Left colon (tissue), 2 donors: ENCODE results near the gene CYTL1. TPM values are rescaled to one million over a fixed set of nuclear protein-coding genes. Genes with fewer than 3 reads are reported as not detected.
A peak's percentile ranks its signal among the peaks of the same experiment; 100 is the strongest.
"Not testable (repeated sequence)": the region's sequence is repeated elsewhere in the genome, so short reads cannot be mapped to it uniquely, and the experiment has no call there.

ENCODE experiments used
- ATAC-seq: fragments of 200-7000 bp; cut with Tn5 transposase; one replicate; pipeline ENCODE4 v1.9.1; 2020; ENCODE audit warnings: mild to moderate bottlenecking, moderate library complexity
- DNase-seq, 2 donors: peaks; one replicate each; pipeline ENCODE4 v3.0.0-alpha.2; 2020
- intact Hi-C, 2 donors: fragments of 100-400 bp; cut with DNase I in 1 of 2; cut with micrococcal nuclease in 1 of 2; formaldehyde crosslinking; loops; one replicate each; pipeline versions ENCODE4 v1.11.2 to v1.14.0; 2022; cut with DNase I, micrococcal nuclease
- total RNA-seq, 2 donors: library from RNA; stranded (reverse); fragmentation: NEBNext Ultra II Directional; extraction: Animal tissue kit (Norgen Biotek cat#: 25700); gene quantifications; one replicate each; pipeline ENCODE4 v1.2.1, GENCODE V29; 2021
- donor health status: DM: no; HTN: no; CAD: no.
- donor health status: DM: yes; HTN: yes; CAD: no.

CYTL1 gene
- total RNA-seq, 2 donors from 2014 or later = 0.52 to 0.78 TPM

- DNase-seq (no peak), ATAC-seq (no peak)
- intact Hi-C loops = no loop called here
Measured at GRCh38 chr4:5010984-5011383, 8.3 kb downstream of the CYTL1 start.

DNA sequence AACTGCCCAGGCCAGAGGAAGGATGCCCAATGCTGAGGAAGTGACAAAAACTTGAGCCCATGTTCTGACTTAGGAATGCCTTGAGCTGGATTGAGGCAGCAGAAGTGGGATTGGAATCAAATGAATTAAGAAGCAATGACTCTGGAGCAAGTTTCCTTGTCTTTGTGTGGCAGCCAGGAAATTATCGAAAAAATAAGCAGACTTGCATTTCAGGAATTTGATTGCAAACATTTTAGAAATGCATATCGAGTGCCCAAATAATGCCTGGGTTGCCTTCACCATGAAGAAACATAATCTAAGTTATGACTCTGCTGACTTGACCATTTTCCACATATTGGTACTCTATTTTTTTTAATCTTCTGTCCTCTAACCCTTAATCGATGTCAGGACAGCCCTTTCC lies 9.5 kb downstream of the CYTL1 start:
- intact Hi-C loops = no loop called here
- DNase-seq = no peak
- ATAC-seq = no peak

DNA sequence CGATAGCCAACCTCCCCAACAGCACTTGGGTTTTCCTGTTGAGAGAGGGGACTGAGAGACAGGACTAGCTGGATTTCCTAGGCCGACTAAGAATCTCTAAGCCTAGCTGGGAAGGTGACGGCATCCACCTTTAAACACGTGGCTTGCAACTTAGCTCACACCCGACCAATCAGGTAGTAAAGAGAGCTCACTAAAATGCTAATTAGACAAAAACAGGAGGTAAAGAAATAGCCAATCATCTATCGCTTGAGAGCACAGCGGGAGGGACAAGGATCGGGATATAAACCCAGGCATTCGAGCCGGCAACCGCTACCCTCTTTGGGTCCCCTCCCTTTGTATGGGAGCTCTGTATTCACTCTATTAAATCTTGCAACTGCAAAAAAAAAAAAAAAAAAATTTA lies 12.3 kb downstream of the CYTL1 start:
- DNase-seq, ATAC-seq, intact Hi-C loops: not testable (repeated sequence)

DNA sequence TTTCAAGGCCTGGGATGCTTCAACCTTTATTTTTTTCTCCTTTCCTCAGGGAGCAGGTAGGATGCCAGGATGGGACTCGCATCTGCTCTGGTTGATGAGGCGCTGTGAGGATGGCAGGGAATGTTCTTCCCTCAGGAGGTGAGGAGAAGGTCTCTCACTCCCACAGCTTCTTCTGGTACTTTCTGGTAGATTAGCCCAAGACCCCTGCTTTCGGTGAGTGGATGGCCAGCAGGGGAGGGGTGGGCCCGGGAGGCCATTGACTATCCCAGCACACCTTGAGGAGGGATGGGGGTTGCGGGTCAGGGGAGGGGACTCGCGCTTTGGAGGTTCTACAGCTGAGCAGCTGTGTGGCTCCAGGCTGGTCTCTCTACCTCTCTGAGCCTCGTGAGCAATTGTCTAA lies 14.8 kb downstream of the CYTL1 start:
- no peak for DNase-seq

DNA sequence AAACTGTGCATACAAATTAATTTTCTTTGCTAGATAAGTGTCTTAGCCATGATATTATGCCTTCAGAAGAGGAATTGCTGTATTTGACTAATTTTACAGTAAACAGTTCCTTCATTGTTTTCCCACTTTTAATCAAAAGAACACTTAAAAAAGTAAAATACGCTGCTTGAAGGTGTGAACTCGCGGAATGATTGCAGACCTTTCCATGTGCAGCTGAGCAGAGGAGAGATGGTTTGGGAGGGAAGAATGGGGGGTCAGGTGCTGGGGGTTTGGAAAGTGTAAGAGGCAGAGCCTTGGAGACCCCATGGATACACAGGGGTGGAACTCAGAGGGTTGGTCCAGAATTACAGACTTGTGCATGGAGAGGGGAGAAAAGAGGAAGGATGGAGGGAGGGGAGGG lies 15.3 kb downstream of the CYTL1 start:
- ATAC-seq (no peak), DNase-seq (no peak)
- intact Hi-C loops = no loop called here

More for the DNA sequence above, 14.8 kb downstream of the CYTL1 start:
- intact Hi-C loops = no loop called here
- ATAC-seq = no peak

GRCh38 chr4:5003372-5003857 lies 15.8 kb downstream of the CYTL1 start:
- intact Hi-C loops = no loop called here
- no peak for ATAC-seq

GRCh38 chr4:5001641-5002040 lies 17.6 kb downstream of the CYTL1 start:
- ATAC-seq, DNase-seq, intact Hi-C loops: not testable (repeated sequence)

More at GRCh38 chr4:5003372-5003857, 15.8 kb downstream of the CYTL1 start:
- no peak for DNase-seq

- intact Hi-C loops = loop anchor here in 1 of 2 donors (10.0 kb wide), 1 partner anchor 148 kb away; no protein-coding TSS in a partner anchor
Measured at GRCh38 chr4:4996935-4997334, 22.3 kb downstream of the CYTL1 start.

GRCh38 chr4:4995908-4996265 lies 23.4 kb downstream of the CYTL1 start:
- intact Hi-C loops = loop anchor here in 1 of 2 donors (10.0 kb wide), 1 partner anchor 149 kb away; no protein-coding TSS in a partner anchor
- DNase-seq = no peak
- no peak for ATAC-seq

More at GRCh38 chr4:4996935-4997334, 22.3 kb downstream of the CYTL1 start:
- not testable (repeated sequence) for DNase-seq, ATAC-seq

DNA sequence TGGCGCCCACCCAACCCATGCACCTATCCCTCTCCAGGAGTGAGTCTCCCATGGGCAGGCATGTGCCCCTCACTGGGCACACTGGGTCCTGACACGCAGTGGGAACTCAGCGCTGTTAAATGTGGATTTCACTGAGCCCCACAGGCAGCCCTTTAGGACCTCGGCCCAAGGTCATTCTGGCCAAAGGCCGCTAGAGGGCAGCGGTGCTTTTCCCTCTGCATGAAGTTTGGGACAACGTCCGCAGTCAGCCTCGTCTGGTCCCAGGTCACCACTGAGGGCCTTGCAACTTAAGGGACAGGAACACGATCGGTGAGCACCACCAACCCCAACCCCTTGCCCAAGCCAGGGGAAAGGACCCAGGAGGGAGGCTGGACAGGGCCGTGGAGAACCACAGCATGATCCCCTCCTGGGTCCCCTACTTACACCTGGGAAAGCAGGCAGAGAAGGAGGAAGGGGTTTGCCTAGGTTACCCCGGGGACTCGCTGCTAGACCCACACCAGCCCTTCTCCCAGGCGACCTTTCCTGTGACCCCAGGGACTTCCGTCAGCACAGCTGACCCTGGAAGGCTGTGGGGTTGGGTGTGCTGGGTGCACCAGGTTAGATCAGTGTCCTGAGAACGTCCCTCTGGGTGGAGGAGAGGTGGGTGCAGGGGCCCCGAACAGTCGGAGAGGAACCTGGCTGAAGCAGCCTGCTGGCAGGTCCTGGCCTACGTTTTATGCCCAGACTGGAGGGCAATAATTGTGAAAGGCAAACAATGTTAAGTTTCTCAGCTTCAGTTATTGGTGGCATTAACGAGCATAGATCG lies 24.0 kb downstream of the CYTL1 start:
- DNase-seq (peak; percentile 53 to 65), ATAC-seq (peak; percentile 63)
- intact Hi-C loops = loop anchor here in 1 of 2 donors (10.0 kb wide), 1 partner anchor 149 kb away; no protein-coding TSS in a partner anchor

- no peak for DNase-seq
- intact Hi-C loops = loop anchor here in 1 of 2 donors (10.0 kb wide), 1 partner anchor 150 kb away; no protein-coding TSS in a partner anchor
- no peak for ATAC-seq
Measured at GRCh38 chr4:4994312-4995097, 24.8 kb downstream of the CYTL1 start.

GRCh38 chr4:4992833-4993232 lies 26.4 kb downstream of the CYTL1 start:
- ATAC-seq = no peak
- intact Hi-C loops = loop anchor here in 1 of 2 donors (10.0 kb wide), 1 partner anchor 152 kb away; no protein-coding TSS in a partner anchor
- DNase-seq = no peak

GRCh38 chr4:4991541-4992099 lies 27.6 kb downstream of the CYTL1 start:
- no peak for ATAC-seq
- intact Hi-C loops = loop anchor here in 1 of 2 donors (10.0 kb wide), 1 partner anchor 153 kb away; no protein-coding TSS in a partner anchor

GRCh38 chr4:4990857-4991540 lies 28.3 kb downstream of the CYTL1 start:
- ATAC-seq (peak; percentile 26), DNase-seq (peak; percentile 48 to 76)
- intact Hi-C loops = loop anchor here in 1 of 2 donors (10.0 kb wide), 1 partner anchor 154 kb away; no protein-coding TSS in a partner anchor

More at GRCh38 chr4:4991541-4992099, 27.6 kb downstream of the CYTL1 start:
- no peak for DNase-seq

DNA sequence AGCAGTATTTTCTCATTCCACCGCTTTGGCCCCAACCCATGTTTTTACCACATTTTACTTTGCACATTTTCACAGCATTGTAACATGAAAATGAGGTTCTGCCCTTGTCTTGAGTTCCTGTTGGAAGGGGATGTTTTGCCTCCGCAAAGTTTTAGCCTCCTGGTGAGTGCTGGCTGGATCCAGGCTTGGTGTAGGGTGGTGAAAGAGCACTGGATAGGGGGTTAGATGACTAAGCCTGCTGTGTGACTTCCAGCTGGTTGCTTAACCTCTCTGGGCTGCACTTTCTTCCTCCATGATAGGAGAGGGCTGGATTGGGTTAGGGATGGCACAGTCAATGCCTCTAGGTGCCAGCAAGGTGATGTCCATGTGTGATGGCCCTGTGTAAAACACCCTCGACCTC lies 28.9 kb downstream of the CYTL1 start:
- DNase-seq (no peak), ATAC-seq (no peak)
- intact Hi-C loops = loop anchor here in 1 of 2 donors (10.0 kb wide), 1 partner anchor 154 kb away; no protein-coding TSS in a partner anchor

DNA sequence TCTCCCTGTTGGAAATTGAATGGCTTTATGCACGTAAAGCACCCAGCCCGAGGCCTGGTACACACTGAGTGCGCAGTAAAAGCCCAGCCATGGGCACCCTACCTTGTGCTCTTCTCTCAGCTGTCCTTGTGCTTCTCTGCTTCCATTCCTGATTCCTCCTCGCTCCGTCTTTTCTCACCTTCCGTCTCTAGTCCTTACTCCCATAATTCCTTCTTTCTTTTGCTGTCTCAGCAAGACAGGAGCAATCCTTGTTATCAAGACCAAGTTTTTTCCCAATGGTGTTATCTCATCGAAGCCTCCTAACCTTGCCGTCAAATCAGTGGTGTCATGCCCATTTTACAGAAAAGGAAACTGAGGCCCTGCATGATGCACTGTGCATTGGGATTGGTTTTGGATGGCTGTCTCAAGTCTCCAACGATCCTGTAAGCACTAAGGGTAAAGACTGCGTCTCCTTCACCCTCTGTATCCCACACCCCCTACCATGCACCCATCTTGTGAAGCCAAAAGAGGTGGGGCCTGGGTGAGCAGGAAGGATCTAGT lies 30.1 kb downstream of the CYTL1 start:
- ATAC-seq (no peak), DNase-seq (no peak)
- intact Hi-C loops = no loop called here

DNA sequence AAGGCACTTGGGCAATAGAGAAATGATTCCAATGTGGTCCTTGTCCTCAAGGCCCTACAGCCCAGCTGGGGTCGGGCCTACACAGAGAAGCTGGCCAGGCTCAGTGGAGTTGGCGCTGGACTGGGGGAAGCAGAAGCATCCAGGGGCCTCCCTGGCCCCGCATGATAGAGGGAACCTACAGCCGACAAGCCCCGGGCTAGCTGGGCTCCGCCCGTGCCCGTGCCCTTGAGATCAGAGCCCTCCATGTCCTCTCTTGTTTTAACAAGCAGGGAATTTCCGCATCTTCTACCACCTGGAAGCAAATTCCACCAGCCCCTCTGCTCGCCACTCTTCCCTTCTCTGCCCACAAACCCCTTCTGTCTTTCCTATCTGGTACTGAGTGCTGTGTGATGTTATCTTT lies 31.6 kb downstream of the CYTL1 start:
- DNase-seq = no peak
- intact Hi-C loops = no loop called here

DNA sequence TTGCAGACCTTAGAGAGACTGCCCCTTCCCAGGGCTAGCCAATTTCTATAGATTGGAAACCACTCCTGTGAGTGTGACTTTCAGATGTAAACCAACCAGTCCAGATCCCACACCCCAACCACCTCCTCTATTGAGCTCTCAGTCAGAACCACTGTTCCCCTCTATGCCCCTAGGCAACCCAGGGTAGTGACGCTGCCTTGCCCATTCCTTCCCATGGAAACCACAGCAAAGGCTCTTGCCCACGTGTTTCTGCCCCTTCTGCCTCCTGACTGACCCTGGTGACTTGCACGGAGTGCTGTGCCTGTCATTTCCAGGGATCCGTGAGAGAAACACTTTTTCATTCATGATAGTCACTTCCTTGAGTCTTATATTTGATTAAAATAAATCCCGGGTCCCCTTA lies 32.4 kb downstream of the CYTL1 start:
- ATAC-seq (no peak), DNase-seq (no peak)
- intact Hi-C loops = no loop called here

More for the DNA sequence above, 31.6 kb downstream of the CYTL1 start:
- ATAC-seq = no peak
